ENCODE results near the gene NANS. TPM values are rescaled to one million over a fixed set of nuclear protein-coding genes. Genes with fewer than 3 reads are reported as not detected.

The NANS gene
- total RNA-seq, 1 experiment from 2014 or later, result 84.9 TPM

DNA sequence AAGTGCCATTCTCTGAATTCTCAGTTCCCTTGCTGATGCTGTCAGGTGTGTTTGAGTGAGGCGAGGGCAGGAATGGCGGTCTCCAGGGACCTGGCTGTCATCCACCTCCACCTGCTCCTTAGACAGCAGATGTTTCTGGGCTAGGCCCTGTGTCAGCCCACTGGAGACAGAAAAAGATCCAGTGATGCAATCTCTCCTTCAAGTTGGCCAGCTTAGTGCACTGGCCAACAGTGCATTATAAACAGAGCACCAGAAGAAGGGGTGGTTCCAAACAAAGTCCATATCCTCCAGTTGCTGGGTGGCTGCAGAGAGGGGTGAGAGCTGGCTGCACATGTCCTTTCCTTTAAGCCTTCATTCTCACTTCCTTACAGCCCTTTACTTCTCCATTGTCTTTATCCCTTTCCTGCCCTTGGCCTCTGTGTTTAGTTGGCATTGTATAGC is 26.5 kb downstream of the NANS start:
- Histone ChIP-seq H4K20me1 (ENCODE audit: insufficient read depth) (no peaks in the 10 kb centered on the region), H3F3A (ENCODE audit: insufficient read depth, low read depth) (peaks cover 41% of the 10 kb centered on the region; the same call in 1 of the 2 replicates), H3K4me3 (no peak overlapping the region), H3K36me3 (ENCODE audit: low read depth) (peaks cover 15% of the 10 kb centered on the region), H3K27ac (no peak overlapping the region), H3K4me2 (no peak overlapping the region), H3K27me3 (ENCODE audit: insufficient read depth, low read depth) (no peaks in the 10 kb centered on the region), H3K9me3 (ENCODE audit: insufficient read depth, low read depth) (no peaks in the 10 kb centered on the region), H3K79me2 (ENCODE audit: low read depth) (no peaks in the 10 kb centered on the region), H3K4me1 (replicated peaks; ENCODE audit: insufficient read depth) (peaks cover 29% of the 10 kb centered on the region), H3K9me2 (ENCODE audit: insufficient read depth) (no peaks in the 10 kb centered on the region), H2AFZ (no peak overlapping the region)
- no peak for TF ChIP-seq EZH2 (IDR thresholded peaks at IDR 0.05; ENCODE audit: low read depth)
- TF ChIP-seq, protein P1, sequence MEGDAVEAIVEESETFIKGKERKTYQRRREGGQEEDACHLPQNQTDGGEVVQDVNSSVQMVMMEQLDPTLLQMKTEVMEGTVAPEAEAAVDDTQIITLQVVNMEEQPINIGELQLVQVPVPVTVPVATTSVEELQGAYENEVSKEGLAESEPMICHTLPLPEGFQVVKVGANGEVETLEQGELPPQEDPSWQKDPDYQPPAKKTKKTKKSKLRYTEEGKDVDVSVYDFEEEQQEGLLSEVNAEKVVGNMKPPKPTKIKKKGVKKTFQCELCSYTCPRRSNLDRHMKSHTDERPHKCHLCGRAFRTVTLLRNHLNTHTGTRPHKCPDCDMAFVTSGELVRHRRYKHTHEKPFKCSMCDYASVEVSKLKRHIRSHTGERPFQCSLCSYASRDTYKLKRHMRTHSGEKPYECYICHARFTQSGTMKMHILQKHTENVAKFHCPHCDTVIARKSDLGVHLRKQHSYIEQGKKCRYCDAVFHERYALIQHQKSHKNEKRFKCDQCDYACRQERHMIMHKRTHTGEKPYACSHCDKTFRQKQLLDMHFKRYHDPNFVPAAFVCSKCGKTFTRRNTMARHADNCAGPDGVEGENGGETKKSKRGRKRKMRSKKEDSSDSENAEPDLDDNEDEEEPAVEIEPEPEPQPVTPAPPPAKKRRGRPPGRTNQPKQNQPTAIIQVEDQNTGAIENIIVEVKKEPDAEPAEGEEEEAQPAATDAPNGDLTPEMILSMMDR (conservative IDR thresholded peaks at IDR 0.05), result no peak
- ChIA-PET POLR2A (ENCODE audit: unreplicated experiment) (no interaction called here), CTCF (interaction anchor here (0.5 kb wide), 1 partner anchor 25 kb away, joined by 5 read pairs; no protein-coding TSS in a partner anchor)
- no TSS peak for BruUV-seq (replicated peaks)
- DNase-seq, result no peak
- intact Hi-C loops (cut with micrococcal nuclease; ENCODE audit: unreplicated experiment), result no loop called here

DNA sequence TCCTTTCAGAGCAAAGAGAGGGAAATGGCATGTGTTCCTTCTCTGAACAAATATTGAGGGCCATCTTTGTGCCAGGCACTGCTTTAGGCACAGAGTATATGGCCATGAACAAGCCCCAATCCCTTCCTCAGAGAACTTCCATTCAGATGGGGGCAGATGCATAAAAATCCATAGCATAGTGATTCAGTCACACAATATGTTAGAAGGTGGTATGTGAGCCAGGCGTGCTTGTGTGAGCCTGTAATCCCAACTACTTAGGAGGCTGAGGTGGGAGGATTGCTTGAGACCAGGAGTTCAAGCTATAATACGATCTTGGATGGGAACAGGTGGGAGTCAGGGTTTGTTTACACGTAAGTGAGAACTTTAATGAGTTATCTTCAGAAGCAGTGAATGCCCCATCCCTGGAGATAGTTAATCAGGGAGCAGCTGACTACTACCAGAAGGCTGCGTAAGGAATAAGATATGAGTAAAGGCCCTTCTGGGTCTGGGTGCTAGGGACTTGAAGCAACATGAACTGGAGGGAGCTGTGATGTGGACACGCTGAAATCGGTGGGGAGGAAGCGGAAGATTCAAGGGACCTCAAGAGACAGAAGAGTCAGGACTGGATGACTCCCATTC is 27.1 kb downstream of the NANS start:
- Histone ChIP-seq H3K4me3 (no peak overlapping the region), H4K20me1 (ENCODE audit: insufficient read depth) (no peaks in the 10 kb centered on the region), H3K4me1 (replicated peaks; ENCODE audit: insufficient read depth) (peaks cover 29% of the 10 kb centered on the region), H3K9me3 (ENCODE audit: insufficient read depth, low read depth) (no peaks in the 10 kb centered on the region), H2AFZ (no peak overlapping the region), H3K9me2 (ENCODE audit: insufficient read depth) (no peaks in the 10 kb centered on the region), H3K79me2 (ENCODE audit: low read depth) (no peaks in the 10 kb centered on the region), H3K36me3 (ENCODE audit: low read depth) (peaks cover 15% of the 10 kb centered on the region), H3K27me3 (ENCODE audit: insufficient read depth, low read depth) (no peaks in the 10 kb centered on the region), H3K4me2 (no peak overlapping the region), H3F3A (ENCODE audit: insufficient read depth, low read depth) (peaks cover 39% of the 10 kb centered on the region; the same call in 1 of the 2 replicates), H3K27ac (no peak overlapping the region)
- ChIA-PET CTCF (no interaction called here), POLR2A (ENCODE audit: unreplicated experiment) (interaction anchor here (0.6 kb wide), 1 partner anchor 26 kb away, joined by 7 read pairs; no protein-coding TSS in a partner anchor)
- no peak for TF ChIP-seq EZH2 (IDR thresholded peaks at IDR 0.05; ENCODE audit: low read depth)
- TF ChIP-seq, protein P1 (conservative IDR thresholded peaks at IDR 0.05), result no peak
- intact Hi-C loops (cut with micrococcal nuclease; ENCODE audit: unreplicated experiment), result no loop called here
- no TSS peak for BruUV-seq (replicated peaks)
- no peak for DNase-seq

DNA sequence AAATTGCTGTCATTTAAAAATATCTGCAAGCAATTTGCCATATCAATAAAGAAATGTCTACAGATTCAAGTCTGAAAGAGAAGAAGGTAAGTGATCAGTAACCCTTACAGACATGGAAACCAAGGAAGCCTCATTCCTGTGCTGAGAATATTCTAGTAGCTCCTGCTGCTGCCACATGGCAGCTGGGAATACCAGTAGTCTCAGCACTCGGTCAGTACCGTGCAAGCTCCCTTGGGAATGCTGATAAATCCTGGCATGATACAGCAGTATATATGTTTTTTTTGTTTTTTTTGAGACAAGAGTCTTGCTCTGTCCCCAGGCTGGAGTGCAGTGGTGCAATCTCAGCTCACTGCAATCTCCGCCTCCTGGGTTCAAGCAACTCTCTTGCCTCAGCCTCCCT is 27.9 kb downstream of the NANS start:
- no peaks in the 10 kb centered on the region for H3K27me3 ChIP-seq (ENCODE audit: insufficient read depth, low read depth)

More for the DNA sequence above, 27.9 kb downstream of the NANS start:
- no peak overlapping the region for H3K27ac ChIP-seq
- H2AFZ ChIP-seq, result no peak overlapping the region
- H3K9me2 ChIP-seq (ENCODE audit: insufficient read depth), result no peaks in the 10 kb centered on the region
- no peak overlapping the region for H3K4me2 ChIP-seq
- peaks cover 15% of the 10 kb centered on the region for H3K36me3 ChIP-seq (ENCODE audit: low read depth)
- H3K4me3 ChIP-seq, result no peak overlapping the region
- POLR2A ChIA-PET (ENCODE audit: unreplicated experiment), result interaction anchor here (0.6 to 0.8 kb wide), 2 partner anchors 36 to 889 kb away, joined by 4 read pairs; no protein-coding TSS in a partner anchor
- no peak for DNase-seq
- H3K9me3 ChIP-seq (ENCODE audit: insufficient read depth, low read depth), result no peaks in the 10 kb centered on the region
- H3F3A ChIP-seq (ENCODE audit: insufficient read depth, low read depth), result peaks cover 32% of the 10 kb centered on the region; the same call in 1 of the 2 replicates
- H3K4me1 ChIP-seq (replicated peaks; ENCODE audit: insufficient read depth), result peaks cover 27% of the 10 kb centered on the region
- no peaks in the 10 kb centered on the region for H3K79me2 ChIP-seq (ENCODE audit: low read depth)
- CTCF ChIA-PET, result no interaction called here
- no peaks in the 10 kb centered on the region for H4K20me1 ChIP-seq (ENCODE audit: insufficient read depth)
- no TSS peak for BruUV-seq (replicated peaks)
- no peak for TF ChIP-seq EZH2 (IDR thresholded peaks at IDR 0.05; ENCODE audit: low read depth)
- intact Hi-C loops (cut with micrococcal nuclease; ENCODE audit: unreplicated experiment), result no loop called here
